ENCODE results near the gene S100A12. TPM values are rescaled to one million over a fixed set of nuclear protein-coding genes. Genes with fewer than 3 reads are reported as not detected.

Gene S100A12
- total RNA-seq, 1 experiment from 2014 or later: not detected

DNA sequence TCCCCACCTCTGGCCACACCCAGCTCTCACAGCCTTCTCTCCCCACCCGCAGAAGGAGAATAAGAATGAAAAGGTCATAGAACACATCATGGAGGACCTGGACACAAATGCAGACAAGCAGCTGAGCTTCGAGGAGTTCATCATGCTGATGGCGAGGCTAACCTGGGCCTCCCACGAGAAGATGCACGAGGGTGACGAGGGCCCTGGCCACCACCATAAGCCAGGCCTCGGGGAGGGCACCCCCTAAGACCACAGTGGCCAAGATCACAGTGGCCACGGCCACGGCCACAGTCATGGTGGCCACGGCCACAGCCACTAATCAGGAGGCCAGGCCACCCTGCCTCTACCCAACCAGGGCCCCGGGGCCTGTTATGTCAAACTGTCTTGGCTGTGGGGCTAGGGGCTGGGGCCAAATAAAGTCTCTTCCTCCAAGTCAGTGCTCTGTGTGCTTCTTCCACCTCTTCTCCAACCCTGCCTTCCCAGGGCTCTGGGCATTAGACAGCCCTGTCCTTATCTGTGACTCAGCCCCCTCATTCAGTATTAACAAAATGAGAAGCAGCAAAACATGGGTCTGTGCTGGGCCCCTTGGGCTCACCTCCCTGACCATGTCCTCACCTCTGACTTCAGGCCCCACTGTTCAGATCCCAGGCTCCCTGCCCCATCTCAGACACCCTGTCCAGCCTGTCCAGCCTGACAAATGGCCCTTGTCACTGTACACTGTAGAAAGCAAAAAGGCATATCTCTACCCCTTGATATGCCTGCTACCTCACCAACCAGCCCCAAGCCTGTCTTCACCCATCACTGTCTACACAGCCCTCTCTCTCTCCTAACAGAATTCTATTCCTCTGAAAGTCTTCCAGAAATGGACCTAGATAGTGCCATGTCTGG, 14.6 kb downstream of the S100A12 start:
- no peak overlapping the region for H3K4me2 ChIP-seq (ENCODE audit: low read length)
- H3F3A ChIP-seq (ENCODE audit: low read length, unreplicated experiment): peaks cover 4% of the 10 kb centered on the region
- TF ChIP-seq EZH2 (IDR thresholded peaks at IDR 0.05; ENCODE audit: low read length, unreplicated experiment): no peak
- no peak for TF ChIP-seq EZH2phosphoT487 (IDR thresholded peaks at IDR 0.05; ENCODE audit: borderline replicate concordance, low read length)
- TF ChIP-seq, protein P1, sequence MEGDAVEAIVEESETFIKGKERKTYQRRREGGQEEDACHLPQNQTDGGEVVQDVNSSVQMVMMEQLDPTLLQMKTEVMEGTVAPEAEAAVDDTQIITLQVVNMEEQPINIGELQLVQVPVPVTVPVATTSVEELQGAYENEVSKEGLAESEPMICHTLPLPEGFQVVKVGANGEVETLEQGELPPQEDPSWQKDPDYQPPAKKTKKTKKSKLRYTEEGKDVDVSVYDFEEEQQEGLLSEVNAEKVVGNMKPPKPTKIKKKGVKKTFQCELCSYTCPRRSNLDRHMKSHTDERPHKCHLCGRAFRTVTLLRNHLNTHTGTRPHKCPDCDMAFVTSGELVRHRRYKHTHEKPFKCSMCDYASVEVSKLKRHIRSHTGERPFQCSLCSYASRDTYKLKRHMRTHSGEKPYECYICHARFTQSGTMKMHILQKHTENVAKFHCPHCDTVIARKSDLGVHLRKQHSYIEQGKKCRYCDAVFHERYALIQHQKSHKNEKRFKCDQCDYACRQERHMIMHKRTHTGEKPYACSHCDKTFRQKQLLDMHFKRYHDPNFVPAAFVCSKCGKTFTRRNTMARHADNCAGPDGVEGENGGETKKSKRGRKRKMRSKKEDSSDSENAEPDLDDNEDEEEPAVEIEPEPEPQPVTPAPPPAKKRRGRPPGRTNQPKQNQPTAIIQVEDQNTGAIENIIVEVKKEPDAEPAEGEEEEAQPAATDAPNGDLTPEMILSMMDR (conservative IDR thresholded peaks at IDR 0.05; ENCODE audit: low read depth, low read length): no peak
- intact Hi-C loops (cut with micrococcal nuclease): no loop called here
- ATAC-seq (no peak), DNase-seq (no peak)
- no peak overlapping the region for H3K9ac ChIP-seq (ENCODE audit: low read length)
- ChIA-PET POLR2A (ENCODE audit: unreplicated experiment) (no interaction called here), CTCF (no interaction called here)
- H3K27ac ChIP-seq (ENCODE audit: low read length): no peak overlapping the region
- H3K79me2 ChIP-seq (ENCODE audit: low read length): no peaks in the 10 kb centered on the region
- no peaks in the 10 kb centered on the region for H4K20me1 ChIP-seq (ENCODE audit: low read length)
- no peak overlapping the region for H3K4me3 ChIP-seq (ENCODE audit: low read length)
- no peak overlapping the region for H2AFZ ChIP-seq (ENCODE audit: low read length)
- peaks cover 46% of the 10 kb centered on the region for H3K4me1 ChIP-seq (ENCODE audit: insufficient read depth, low read length)
- H3K9me3 ChIP-seq (ENCODE audit: low read length): no peaks in the 10 kb centered on the region
- no peaks in the 10 kb centered on the region for H3K36me3 ChIP-seq (ENCODE audit: low read depth, low read length)
- H3K27me3 ChIP-seq (ENCODE audit: low read length): no peaks in the 10 kb centered on the region
- H3K9me2 ChIP-seq (replicated peaks; ENCODE audit: low read length): no peaks in the 10 kb centered on the region
- BruUV-seq (replicated peaks): no TSS peak

DNA sequence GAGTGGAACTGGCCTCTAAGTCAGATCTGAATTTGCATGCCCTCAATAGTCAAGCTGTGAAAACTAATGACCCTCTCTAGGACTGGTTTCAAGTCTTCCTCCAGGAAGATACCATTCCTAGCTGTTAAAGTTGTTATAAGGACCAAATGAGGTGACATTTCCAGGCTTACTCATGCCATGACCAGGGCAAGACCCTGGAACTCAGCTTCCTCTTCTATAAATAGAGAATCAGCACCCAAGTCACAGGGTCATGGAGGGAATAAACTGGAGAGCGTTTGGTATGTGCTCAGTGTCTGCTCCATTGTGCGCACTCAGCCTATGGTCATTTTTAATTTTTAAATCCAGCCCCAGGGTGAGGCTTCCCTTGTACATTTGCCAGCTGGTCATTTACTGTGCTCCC, 15.2 kb downstream of the S100A12 start:
- Histone ChIP-seq H3F3A (ENCODE audit: low read length, unreplicated experiment) (peaks cover 4% of the 10 kb centered on the region), H3K79me2 (ENCODE audit: low read length) (no peaks in the 10 kb centered on the region), H3K27me3 (ENCODE audit: low read length) (no peaks in the 10 kb centered on the region), H3K9ac (ENCODE audit: low read length) (no peak overlapping the region), H3K9me2 (replicated peaks; ENCODE audit: low read length) (no peaks in the 10 kb centered on the region), H4K20me1 (ENCODE audit: low read length) (no peaks in the 10 kb centered on the region), H3K27ac (ENCODE audit: low read length) (no peak overlapping the region), H3K4me1 (ENCODE audit: insufficient read depth, low read length) (peaks cover 44% of the 10 kb centered on the region), H3K9me3 (ENCODE audit: low read length) (no peaks in the 10 kb centered on the region), H2AFZ (ENCODE audit: low read length) (no peak overlapping the region), H3K4me2 (ENCODE audit: low read length) (no peak overlapping the region), H3K4me3 (ENCODE audit: low read length) (no peak overlapping the region), H3K36me3 (ENCODE audit: low read depth, low read length) (no peaks in the 10 kb centered on the region)
- POLR2A ChIA-PET (ENCODE audit: unreplicated experiment): no interaction called here
- TF ChIP-seq EZH2 (IDR thresholded peaks at IDR 0.05; ENCODE audit: low read length, unreplicated experiment): no peak
- TF ChIP-seq, protein P1 (conservative IDR thresholded peaks at IDR 0.05; ENCODE audit: low read depth, low read length): no peak
- no peak for TF ChIP-seq EZH2phosphoT487 (IDR thresholded peaks at IDR 0.05; ENCODE audit: borderline replicate concordance, low read length)
- no peak for ATAC-seq
- BruUV-seq (replicated peaks): no TSS peak
- no peak for DNase-seq
- intact Hi-C loops (cut with micrococcal nuclease): no loop called here
- CTCF ChIA-PET: no interaction called here

DNA sequence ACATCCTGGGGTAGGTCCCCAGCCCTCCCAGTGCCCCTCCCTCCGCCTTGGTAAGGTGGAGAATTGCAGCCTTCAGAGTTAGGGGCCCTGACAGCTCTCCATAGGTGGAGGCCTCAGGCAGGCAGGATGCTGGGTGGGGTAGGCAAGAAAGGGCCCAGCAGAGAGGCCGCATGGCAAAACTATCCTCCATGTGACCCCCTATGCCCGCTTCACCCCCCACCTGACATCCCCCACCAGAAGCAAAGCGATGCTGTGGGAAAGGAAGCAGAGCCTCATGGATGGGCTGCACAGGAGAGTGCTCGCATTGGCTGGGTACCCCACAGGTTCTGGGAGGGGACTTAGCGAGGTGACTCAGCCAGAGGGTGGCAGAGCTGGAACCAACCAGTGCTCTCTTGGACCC, 16.2 kb downstream of the S100A12 start:
- Histone ChIP-seq H3K9ac (ENCODE audit: low read length) (no peak overlapping the region), H3K4me1 (ENCODE audit: insufficient read depth, low read length) (peaks cover 42% of the 10 kb centered on the region), H3F3A (ENCODE audit: low read length, unreplicated experiment) (peaks cover 4% of the 10 kb centered on the region), H3K27ac (ENCODE audit: low read length) (no peak overlapping the region), H3K79me2 (ENCODE audit: low read length) (no peaks in the 10 kb centered on the region), H2AFZ (ENCODE audit: low read length) (no peak overlapping the region), H3K36me3 (ENCODE audit: low read depth, low read length) (no peaks in the 10 kb centered on the region), H3K4me2 (ENCODE audit: low read length) (no peak overlapping the region), H3K9me3 (ENCODE audit: low read length) (no peaks in the 10 kb centered on the region), H3K9me2 (replicated peaks; ENCODE audit: low read length) (no peaks in the 10 kb centered on the region), H4K20me1 (ENCODE audit: low read length) (no peaks in the 10 kb centered on the region), H3K27me3 (ENCODE audit: low read length) (no peaks in the 10 kb centered on the region), H3K4me3 (ENCODE audit: low read length) (no peak overlapping the region)
- POLR2A ChIA-PET (ENCODE audit: unreplicated experiment): no interaction called here
- intact Hi-C loops (cut with micrococcal nuclease): loop anchor here (10.0 kb wide), 2 partner anchors 316 to 386 kb away; partner anchors contain the start of genes ILF2 and NPR1
- BruUV-seq (replicated peaks): no TSS peak
- ATAC-seq: no peak
- CTCF ChIA-PET: no interaction called here
- TF ChIP-seq, protein P1 (conservative IDR thresholded peaks at IDR 0.05; ENCODE audit: low read depth, low read length): no peak
- TF ChIP-seq EZH2phosphoT487 (IDR thresholded peaks at IDR 0.05; ENCODE audit: borderline replicate concordance, low read length) (no peak), EZH2 (IDR thresholded peaks at IDR 0.05; ENCODE audit: low read length, unreplicated experiment) (no peak)
- DNase-seq: no peak
